H1 (cell line): ENCODE measurements around the gene MCM3AP. TPM values are rescaled to one million over a fixed set of nuclear protein-coding genes. Genes with fewer than 3 reads are reported as not detected.

Source experiments
- CTCF ChIA-PET: fragments of 300-600 bp; sonication (Branson Sonifier 250); formaldehyde crosslinking; loops from one replicate; lab custom pipeline; 2021; ENCODE audit not compliant: partially characterized antibody; lab: Charles Lee
- POLR2A ChIA-PET: fragments of 300-600 bp; sonication (Branson Sonifier 250); formaldehyde crosslinking; loops from one replicate; lab custom pipeline; 2021; ENCODE audit warnings: inconsistent platforms; ENCODE audit not compliant: partially characterized antibody; lab: Charles Lee
- DNase-seq, 2 experiments: peaks; one replicate each; pipeline versions ENCODE4 v3.0.0 to v3.0.0-alpha.2; 2010 to 2022; ENCODE audit warnings: low spot score in 2 of 2, low read depth in 1 of 2, mixed read lengths in 1 of 2
- FAIRE-seq: peaks from 2 replicates; lab custom pipeline; 2011; peaks lifted over from hg19 to GRCh38; lab: Jason Lieb, UNC
- H2AFZ ChIP-seq: 2 replicates; pipeline ENCODE4 v1.8.1; 2012; ENCODE audit warnings: low read length, inconsistent platforms
- H2AK5ac ChIP-seq: 2 replicates; pipeline ENCODE4 v1.6.1; 2013; ENCODE audit warnings: low read depth, low read length
- H2BK120ac ChIP-seq: replicated peaks from 2 replicates; pipeline ENCODE3; 2013; ENCODE audit warnings: low read depth, low read length, inconsistent platforms
- H2BK12ac ChIP-seq: 2 replicates; pipeline ENCODE4 v1.6.1; 2013; ENCODE audit warnings: low read depth, low read length
- H2BK15ac ChIP-seq: 2 replicates; pipeline ENCODE4 v1.6.1; 2013; ENCODE audit warnings: low read length
- H2BK20ac ChIP-seq: 2 replicates; pipeline ENCODE4 v1.6.1; 2013; ENCODE audit warnings: low read length
- H2BK5ac ChIP-seq: 2 replicates; pipeline ENCODE4 v1.6.1; 2013; ENCODE audit warnings: low read depth, low read length
- H3K14ac ChIP-seq: 2 replicates; pipeline ENCODE4 v1.6.1; 2013; ENCODE audit warnings: inconsistent platforms; ENCODE audit not compliant: insufficient read length
- H3K18ac ChIP-seq: 2 replicates; pipeline ENCODE4 v1.6.1; 2013; ENCODE audit warnings: low read length; ENCODE audit errors: extremely low read depth
- H3K23ac ChIP-seq: 2 replicates; pipeline ENCODE4 v1.6.1; 2013; ENCODE audit warnings: inconsistent platforms; ENCODE audit not compliant: insufficient read length
- H3K23me2 ChIP-seq: 2 replicates; pipeline ENCODE4 v1.6.1; 2013; ENCODE audit warnings: low read depth, low read length
- H3K27ac ChIP-seq: 2 replicates; pipeline ENCODE4 v1.6.1; 2011; ENCODE audit warnings: low read depth, low read length, inconsistent platforms
- H3K27me3 ChIP-seq, 4 experiments: replicated peaks in 1 of 4; 1 replicate in 1 of 4; 2 replicates in 3 of 4; pipeline versions ENCODE4 v1.6.1 to v1.8.1; 2011 to 2013; ENCODE audit warnings: low read length in 3 of 4, mild to moderate bottlenecking in 3 of 4, inconsistent platforms in 2 of 4, mixed read lengths in 2 of 4, moderate library complexity in 1 of 4; ENCODE audit not compliant: control insufficient read depth in 3 of 4, insufficient read depth in 3 of 4; ENCODE audit errors: extremely low read depth in 1 of 4
- H3K36me3 ChIP-seq, 4 experiments: 2 replicates each; pipeline versions ENCODE4 v1.6.1 to v1.8.1; 2011 to 2013; ENCODE audit warnings: mild to moderate bottlenecking in 4 of 4, low read length in 3 of 4, moderate library complexity in 2 of 4, control low read depth in 1 of 4, inconsistent platforms in 1 of 4; ENCODE audit not compliant: insufficient read depth in 4 of 4, control insufficient read depth in 2 of 4
- H3K4ac ChIP-seq: replicated peaks from 2 replicates; pipeline ENCODE3; 2013; ENCODE audit warnings: low read length, low read depth, mixed read lengths, inconsistent platforms; ENCODE audit not compliant: insufficient read length
- H3K4me1 ChIP-seq, 4 experiments: replicated peaks in 1 of 4; 1 replicate in 1 of 4; 2 replicates in 3 of 4; pipeline versions ENCODE4 v1.6.1 to v1.8.1; 2011 to 2013; ENCODE audit warnings: low read length in 3 of 4, inconsistent platforms in 2 of 4, mixed read lengths in 1 of 4; ENCODE audit not compliant: insufficient read depth in 4 of 4, control insufficient read depth in 3 of 4
- H3K4me2 ChIP-seq, 2 experiments: 2 replicates each; pipeline versions ENCODE4 v1.6.1 to v1.8.1; 2011 to 2013; ENCODE audit warnings: low read depth in 2 of 2, low read length in 2 of 2, control low read depth in 1 of 2, inconsistent platforms in 1 of 2, mild to moderate bottlenecking in 1 of 2; ENCODE audit not compliant: insufficient read depth in 1 of 2
- H3K4me3 ChIP-seq, 4 experiments: fragments of 200-600, 300-600 bp in 1 of 4; sonication (generic), shearing (Covaris generic), sonication (Bioruptor Twin) in 1 of 4; 2 replicates each; pipeline versions ENCODE4 v1.5.1 to v1.8.1; 2011 to 2016; ENCODE audit warnings: low read length in 4 of 4, low read depth in 3 of 4, control low read depth in 2 of 4, inconsistent platforms in 2 of 4, mild to moderate bottlenecking in 2 of 4, mixed read lengths in 1 of 4, moderate library complexity in 1 of 4; ENCODE audit not compliant: insufficient read depth in 2 of 4; ENCODE audit errors: extremely low read depth in 1 of 4
- H3K56ac ChIP-seq: replicated peaks from 2 replicates; pipeline ENCODE3; 2013; ENCODE audit warnings: low read depth, mild to moderate bottlenecking, mixed read lengths, low read length, inconsistent platforms; ENCODE audit not compliant: insufficient read length
- H3K79me1 ChIP-seq: 2 replicates; pipeline ENCODE4 v1.6.1; 2013; ENCODE audit warnings: low read depth, low read length, control low read depth
- H3K79me2 ChIP-seq, 2 experiments: 2 replicates each; pipeline versions ENCODE4 v1.6.1 to v1.8.1; 2012 to 2013; ENCODE audit warnings: low read length in 2 of 2, mild to moderate bottlenecking in 2 of 2, inconsistent platforms in 1 of 2; ENCODE audit not compliant: insufficient read depth in 2 of 2, control insufficient read depth in 1 of 2
- H3K9ac ChIP-seq, 4 experiments: replicated peaks in 1 of 4; 1 replicate in 1 of 4; 2 replicates in 3 of 4; pipeline versions ENCODE4 v1.6.1 to v1.8.1; 2011 to 2013; ENCODE audit warnings: low read depth in 3 of 4, low read length in 3 of 4, control low read depth in 2 of 4, mild to moderate bottlenecking in 2 of 4, moderate library complexity in 2 of 4, inconsistent platforms in 1 of 4; ENCODE audit errors: extremely low read depth in 1 of 4
- H3K9me3 ChIP-seq, 2 experiments: 2 replicates each; pipeline versions ENCODE4 v1.6.1 to v1.8.1; 2012 to 2013; ENCODE audit warnings: mild to moderate bottlenecking in 2 of 2, moderate library complexity in 2 of 2, control low read depth in 1 of 2, inconsistent platforms in 1 of 2, low read depth in 1 of 2, low read length in 1 of 2, mixed read lengths in 1 of 2; ENCODE audit not compliant: insufficient read depth in 2 of 2
- H4K20me1 ChIP-seq, 2 experiments: replicated peaks in 1 of 2; 2 replicates each; pipeline versions ENCODE3 to v1.8.1; 2011 to 2013; ENCODE audit warnings: inconsistent platforms in 2 of 2, low read length in 2 of 2, mild to moderate bottlenecking in 1 of 2; ENCODE audit not compliant: insufficient read depth in 2 of 2, control insufficient read depth in 1 of 2
- H4K5ac ChIP-seq: 2 replicates; pipeline ENCODE4 v1.6.1; 2013; ENCODE audit warnings: low read length, low read depth, mixed read lengths, inconsistent platforms; ENCODE audit not compliant: insufficient read length
- H4K8ac ChIP-seq: 2 replicates; pipeline ENCODE4 v1.8.0; 2013; ENCODE audit warnings: mild to moderate bottlenecking, moderate library complexity, low read length, inconsistent platforms; ENCODE audit not compliant: insufficient read depth; ENCODE audit errors: extremely low read depth
- H4K91ac ChIP-seq: replicated peaks from 2 replicates; pipeline ENCODE3; 2013; ENCODE audit warnings: low read length, mixed read lengths, inconsistent platforms; ENCODE audit not compliant: insufficient read length
- ASH2L ChIP-seq: fragments of 200-600, 300-600 bp; sonication (generic); IDR thresholded peaks from one replicate; pipeline ENCODE4 v1.7.1; 2017; ENCODE audit warnings: low read length
- ATF3 ChIP-seq: IDR thresholded peaks from 2 replicates; pipeline ENCODE4 v1.6.1; 2011; ENCODE audit warnings: low read depth, mild to moderate bottlenecking, low read length; ENCODE audit not compliant: insufficient read depth
- CEBPB ChIP-seq: IDR thresholded peaks from 2 replicates; pipeline ENCODE4 v1.6.1; 2012; ENCODE audit warnings: low read depth, low read length
- CHD1 ChIP-seq: IDR thresholded peaks from 2 replicates; pipeline ENCODE4 v1.6.1; 2012; ENCODE audit warnings: low read depth, low read length, improper control_type of control experiment
- CHD2 ChIP-seq: IDR thresholded peaks from 2 replicates; pipeline ENCODE4 v1.6.1; 2012; ENCODE audit warnings: low read length, improper control_type of control experiment
- E2F6 ChIP-seq: IDR thresholded peaks from 2 replicates; pipeline ENCODE4 v1.6.1; 2012; ENCODE audit warnings: inconsistent platforms
- EZH2 ChIP-seq: fragments of 200-600 bp; sonication (generic); IDR thresholded peaks from 2 replicates; pipeline ENCODE4 v1.7.1; 2012; ENCODE audit warnings: low read depth, mild to moderate bottlenecking, moderate library complexity, low read length, inconsistent platforms; ENCODE audit not compliant: severe bottlenecking
- POLR2A ChIP-seq, 2 experiments: IDR thresholded peaks; 1 replicate in 1 of 2; 2 replicates in 1 of 2; pipeline ENCODE4 v1.6.1; 2011; ENCODE audit warnings: low read depth in 2 of 2, low read length in 2 of 2, mild to moderate bottlenecking in 2 of 2; ENCODE audit errors: control extremely low read depth in 1 of 2
- RFX5 ChIP-seq: IDR thresholded peaks from 2 replicates; pipeline ENCODE4 v1.6.1; 2011; ENCODE audit warnings: low read depth, low read length, improper control_type of control experiment, borderline replicate concordance
- RXRA ChIP-seq: IDR thresholded peaks from 2 replicates; pipeline ENCODE4 v1.6.1; 2011; ENCODE audit warnings: low read depth, mild to moderate bottlenecking, low read length, moderate library complexity; ENCODE audit not compliant: insufficient read depth
- SIX5 ChIP-seq: IDR thresholded peaks from 2 replicates; pipeline ENCODE4 v1.6.1; 2011; ENCODE audit warnings: mild to moderate bottlenecking, low read depth, low read length
- TBP ChIP-seq: IDR thresholded peaks from 2 replicates; pipeline ENCODE4 v1.6.1; 2011; ENCODE audit warnings: low read depth, low read length, improper control_type of control experiment
- TCF12 ChIP-seq: IDR thresholded peaks from 2 replicates; pipeline ENCODE4 v1.6.1; 2011; ENCODE audit warnings: low read depth, mild to moderate bottlenecking, low read length
- ZNF274 ChIP-seq: IDR thresholded peaks from 2 replicates; pipeline ENCODE4 v1.7.0; 2012; ENCODE audit warnings: low read length, borderline replicate concordance; ENCODE audit errors: extremely low read depth
- WGBS, 2 experiments: shearing (Covaris generic) in 1 of 2; methylation state at CpG; one replicate each; pipeline versions ENCODE4 v1.1.6 to v1.1.7; 2013 to 2015; ENCODE audit warnings: low lambda C conversion rate in 2 of 2, mixed read lengths in 2 of 2, inconsistent platforms in 1 of 2, low coverage in 1 of 2, missing lambda C conversion rate in 1 of 2; ENCODE audit not compliant: insufficient replicate concordance in 2 of 2, insufficient coverage in 1 of 2, insufficient read length in 1 of 2; ENCODE audit errors: extremely low coverage in 1 of 2, missing lambda C conversion rate in 1 of 2; 5-methylcytosine and 5-hydroxymethylcytosine counted together
- polyA plus RNA-seq, 7 experiments: library from polyadenylated mRNA; depleted of rRNA in 3 of 7; stranded (reverse) in 5 of 7; unstranded in 2 of 7; fragments of >200 nt in 5 of 7; fragments of 200-250 nt in 2 of 7; gene quantifications; 1 replicate in 5 of 7; 2 replicates in 1 of 7; 4 replicates in 1 of 7; pipeline versions ENCODE4 v1.2.1 to v1.2.3, GENCODE V29; 2011 to 2013; ENCODE audit warnings: missing spikeins in 2 of 7, mixed read lengths in 2 of 7
- total RNA-seq: library from RNA; stranded (reverse); fragmentation: NEBNext Ultra II Directional; extraction: Animal tissue kit (Norgen Biotek cat#: 25700); gene quantifications from 2 replicates; pipeline ENCODE4 v1.2.1, GENCODE V29; 2021

The MCM3AP gene
- total and polyA plus RNA-seq, 2 of the 8 experiments (the other 6 are each of a cell fraction or from before 2014, with no cell fraction given) = 37.2 to 119 TPM

- Histone ChIP-seq H3K18ac (no peak overlapping the region), H4K5ac (no peak overlapping the region), H2BK12ac (no peak overlapping the region), H2BK15ac (no peak overlapping the region), H3K14ac (no peak overlapping the region), H3K4me2 (no peak overlapping the region), H2AFZ (no peak overlapping the region), H3K23me2 (peaks cover 6% of the 10 kb centered on the region; the same call in 1 of the 2 replicates), H3K27me3 (no peaks in the 10 kb centered on the region), H3K4me3 (no peak overlapping the region), H3K27ac (no peak overlapping the region), H4K91ac (no peak overlapping the region), H3K36me3 (peaks cover 2 to 30% (median 14%) of the 10 kb centered on the region in 4 experiments; a peak in 5 of 8 replicates), H3K9ac (no peak overlapping the region), H4K20me1 (peaks cover 0 to 5% of the 10 kb centered on the region in 2 experiments), H4K8ac (no peak overlapping the region), H2BK120ac (no peak overlapping the region), H3K56ac (no peak overlapping the region), H2BK5ac (no peak overlapping the region), H3K4me1 (no peaks in the 10 kb centered on the region), H2AK5ac (no peak overlapping the region), H3K23ac (no peak overlapping the region), H3K4ac (no peak overlapping the region), H3K79me2 (no peaks in the 10 kb centered on the region), H3K9me3 (no peaks in the 10 kb centered on the region; a peak in 1 of 4 replicates), H2BK20ac (no peak overlapping the region), H3K79me1 (no peaks in the 10 kb centered on the region)
- 88% methylated on average over 2 of the region's 2 CpGs; no CpG with 5 or more reads in 1 of the 2 experiments for WGBS, 2 experiments
- CTCF ChIA-PET = no interaction called here
- POLR2A ChIA-PET = interaction anchor here (1.4 to 3.9 kb wide), 2 partner anchors 10 to 15 kb away, joined by 3 to 13 read pairs; no protein-coding TSS in a partner anchor
- DNase-seq (no peak), FAIRE-seq (no peak)
- no peak for TF ChIP-seq CHD2
- no peak for TF ChIP-seq ASH2L
- TF ChIP-seq E2F6 = no peak
- TF ChIP-seq EZH2 = no peak
- no peak for TF ChIP-seq ZNF274
- no peak for TF ChIP-seq TCF12
- no peak for TF ChIP-seq RXRA
- no peak for TF ChIP-seq POLR2A (IDR thresholded peaks at IDR 0.05; ENCODE audit: control extremely low read depth in 1 of 2, low read depth in 2 of 2, low read length in 2 of 2)
- TF ChIP-seq SIX5 = no peak
- TF ChIP-seq ATF3 = no peak
- TF ChIP-seq RFX5 = no peak
- TF ChIP-seq TBP = no peak
- no peak for TF ChIP-seq CEBPB
- TF ChIP-seq CHD1 = no peak
These were observed 22.2 kb upstream of the MCM3AP start for GRCh38 chr21:46307625-46308024.
